OCI-LY1 (cell line): ENCODE results near the gene OSBPL1A.

Experiments used
- EZH2 ChIP-seq: fragments of 200-600 bp; sonication (generic), shearing (Covaris generic); IDR thresholded peaks from 2 replicates; pipeline ENCODE4 v1.8.0; 2017; ENCODE audit warnings: borderline replicate concordance, mixed run types, mild to moderate bottlenecking, antibody characterized with exemption, low read length, moderate library complexity, mixed read lengths
- TF ChIP-seq, protein P1 (sequence below): fragments of 200-600 bp; sonication (generic), shearing (Covaris generic); IDR thresholded peaks from 2 replicates; pipeline ENCODE4 v1.5.1; 2017; ENCODE audit warnings: mild to moderate bottlenecking, antibody characterized with exemption, low read length, moderate library complexity, mixed read lengths

DNA sequence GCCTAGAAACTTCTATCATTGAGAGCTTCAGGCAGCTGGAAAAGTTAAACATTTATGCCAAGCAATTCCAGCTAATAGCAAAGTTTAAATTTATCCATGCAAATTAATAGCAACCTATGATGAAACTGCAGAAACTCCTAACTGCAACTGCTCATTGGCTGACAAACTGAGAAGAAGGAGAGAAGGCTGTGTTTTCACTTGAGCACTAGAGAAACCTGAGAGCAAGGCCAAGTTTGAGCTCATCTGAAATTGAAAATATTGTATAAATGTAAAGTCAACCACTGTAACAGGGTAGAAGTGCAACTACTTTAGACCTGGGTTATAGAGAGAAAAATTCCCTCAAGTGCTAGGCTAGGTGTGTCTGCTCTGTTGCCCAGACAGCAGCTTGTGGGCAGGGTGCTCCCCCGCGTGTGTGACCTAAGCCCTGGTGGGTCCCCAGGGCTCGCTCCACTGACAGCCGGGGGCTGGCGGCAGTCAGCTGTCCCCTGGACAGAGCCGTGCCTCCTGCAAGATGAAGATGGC lies 208.6 kb downstream of the OSBPL1A start:
- TF ChIP-seq, protein P1, sequence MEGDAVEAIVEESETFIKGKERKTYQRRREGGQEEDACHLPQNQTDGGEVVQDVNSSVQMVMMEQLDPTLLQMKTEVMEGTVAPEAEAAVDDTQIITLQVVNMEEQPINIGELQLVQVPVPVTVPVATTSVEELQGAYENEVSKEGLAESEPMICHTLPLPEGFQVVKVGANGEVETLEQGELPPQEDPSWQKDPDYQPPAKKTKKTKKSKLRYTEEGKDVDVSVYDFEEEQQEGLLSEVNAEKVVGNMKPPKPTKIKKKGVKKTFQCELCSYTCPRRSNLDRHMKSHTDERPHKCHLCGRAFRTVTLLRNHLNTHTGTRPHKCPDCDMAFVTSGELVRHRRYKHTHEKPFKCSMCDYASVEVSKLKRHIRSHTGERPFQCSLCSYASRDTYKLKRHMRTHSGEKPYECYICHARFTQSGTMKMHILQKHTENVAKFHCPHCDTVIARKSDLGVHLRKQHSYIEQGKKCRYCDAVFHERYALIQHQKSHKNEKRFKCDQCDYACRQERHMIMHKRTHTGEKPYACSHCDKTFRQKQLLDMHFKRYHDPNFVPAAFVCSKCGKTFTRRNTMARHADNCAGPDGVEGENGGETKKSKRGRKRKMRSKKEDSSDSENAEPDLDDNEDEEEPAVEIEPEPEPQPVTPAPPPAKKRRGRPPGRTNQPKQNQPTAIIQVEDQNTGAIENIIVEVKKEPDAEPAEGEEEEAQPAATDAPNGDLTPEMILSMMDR: no peak
- no peak for TF ChIP-seq EZH2
